ENCODE measurements around the gene PREX1. TPM values are rescaled to one million over a fixed set of nuclear protein-coding genes. Genes with fewer than 3 reads are reported as not detected.
A peak's percentile ranks its signal among the peaks of the same experiment; 100 is the strongest.

Gene PREX1
- total RNA-seq, 1 donor from 2014 or later = 65.5 TPM

DNA sequence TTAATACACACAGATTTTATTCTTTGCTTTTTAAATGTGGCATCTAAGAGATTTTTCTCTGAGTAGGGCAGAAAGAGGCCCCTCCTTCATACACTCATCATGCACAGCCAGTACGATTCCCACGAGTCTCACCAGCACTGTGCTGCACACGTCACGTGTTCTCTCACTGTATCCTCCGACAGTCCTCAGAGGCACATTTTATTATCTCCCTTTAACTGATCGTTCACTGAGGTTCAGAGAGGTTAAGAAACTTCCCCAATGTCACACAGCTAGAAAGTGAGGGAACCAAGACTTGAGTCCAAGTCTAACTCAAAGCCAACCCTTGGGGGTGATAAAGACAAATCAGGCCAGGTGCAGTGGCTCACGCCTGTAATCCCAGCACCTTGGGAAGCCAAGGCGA lies 142.5 kb downstream of the PREX1 start:
- intact Hi-C loops (cut with micrococcal nuclease) = no loop called here
- Mint-ChIP-seq H3K27ac (peak overlapping the region; percentile 46), H3K4me3 (no peak overlapping the region), H3K27me3 (no peaks in the 10 kb centered on the region), H3K9me3 (no peaks in the 10 kb centered on the region), H3K4me1 (peaks cover 16% of the 10 kb centered on the region), H3K36me3 (ENCODE audit: low read depth) (peaks cover 46% of the 10 kb centered on the region)
- DNase-seq = no peak

DNA sequence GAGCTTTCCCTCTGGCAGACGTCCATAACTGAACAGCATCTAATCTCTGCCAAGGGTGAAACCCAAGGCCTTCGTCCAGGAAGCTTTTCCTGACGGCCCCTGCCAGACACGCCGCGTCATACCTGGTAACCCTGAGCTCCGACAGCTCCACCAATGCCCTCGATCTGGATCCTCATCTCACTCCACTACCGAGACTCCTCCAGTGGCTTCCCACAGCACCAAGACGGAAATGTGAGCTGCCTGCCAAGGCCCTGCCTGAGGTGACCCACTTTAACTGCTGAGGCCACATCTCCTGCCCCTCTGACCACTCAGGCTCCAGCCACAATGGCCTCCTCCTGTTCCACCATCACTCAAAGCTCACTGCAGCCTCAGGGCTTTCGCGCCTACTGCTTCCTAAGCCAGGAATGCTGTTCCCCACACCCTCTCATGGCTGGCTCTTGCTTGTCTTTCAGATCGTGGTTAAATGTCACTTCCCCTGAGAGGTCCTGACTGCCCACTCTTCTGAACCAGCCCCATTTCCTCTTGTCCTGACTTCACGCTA lies 143.2 kb downstream of the PREX1 start:
- intact Hi-C loops (cut with micrococcal nuclease) = no loop called here
- Mint-ChIP-seq H3K4me1 (peaks cover 19% of the 10 kb centered on the region), H3K4me3 (no peak overlapping the region), H3K36me3 (ENCODE audit: low read depth) (peaks cover 41% of the 10 kb centered on the region), H3K9me3 (no peaks in the 10 kb centered on the region), H3K27ac (peak overlapping the region; percentile 46), H3K27me3 (no peaks in the 10 kb centered on the region)
- no peak for DNase-seq

DNA sequence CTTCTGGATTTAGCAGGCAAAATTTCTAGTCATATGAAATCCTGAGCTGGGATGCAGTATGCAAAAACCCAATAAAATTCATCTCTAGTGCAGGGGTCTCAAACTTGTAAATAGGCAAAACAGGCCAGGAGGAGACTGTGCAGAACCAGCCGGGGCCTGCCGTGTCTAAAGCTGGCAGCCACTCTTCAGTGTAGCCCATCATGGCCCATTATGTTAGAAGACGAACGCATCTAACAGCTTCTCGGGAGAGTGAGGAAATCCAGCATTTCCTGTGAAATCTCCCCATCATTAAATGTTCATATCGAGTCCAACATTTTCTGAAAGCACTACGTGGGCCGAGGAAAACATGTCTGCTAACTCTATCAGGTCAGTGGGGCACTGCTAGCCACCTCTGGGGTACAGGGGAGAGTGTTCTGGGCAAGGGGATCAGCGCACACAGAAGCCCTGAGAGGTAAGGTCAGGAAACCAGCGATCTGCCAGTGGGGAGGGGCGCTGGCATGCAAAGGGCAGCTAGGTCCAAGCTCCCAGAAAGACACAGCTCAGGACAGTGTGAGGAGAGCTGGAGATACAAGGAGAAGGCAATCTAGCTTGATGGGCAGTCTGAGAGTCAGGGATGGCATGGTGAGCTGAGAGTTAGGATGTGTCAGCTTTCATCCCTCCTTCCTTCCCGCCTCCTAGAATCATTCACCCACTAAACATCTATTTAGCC lies 144.2 kb downstream of the PREX1 start:
- Mint-ChIP-seq H3K36me3 (ENCODE audit: low read depth) (peaks cover 32% of the 10 kb centered on the region), H3K4me1 (peaks cover 19% of the 10 kb centered on the region), H3K27ac (peak overlapping the region; percentile 34), H3K4me3 (no peak overlapping the region), H3K27me3 (no peaks in the 10 kb centered on the region), H3K9me3 (no peaks in the 10 kb centered on the region)
- intact Hi-C loops (cut with micrococcal nuclease) = no loop called here
- no peak for DNase-seq

DNA sequence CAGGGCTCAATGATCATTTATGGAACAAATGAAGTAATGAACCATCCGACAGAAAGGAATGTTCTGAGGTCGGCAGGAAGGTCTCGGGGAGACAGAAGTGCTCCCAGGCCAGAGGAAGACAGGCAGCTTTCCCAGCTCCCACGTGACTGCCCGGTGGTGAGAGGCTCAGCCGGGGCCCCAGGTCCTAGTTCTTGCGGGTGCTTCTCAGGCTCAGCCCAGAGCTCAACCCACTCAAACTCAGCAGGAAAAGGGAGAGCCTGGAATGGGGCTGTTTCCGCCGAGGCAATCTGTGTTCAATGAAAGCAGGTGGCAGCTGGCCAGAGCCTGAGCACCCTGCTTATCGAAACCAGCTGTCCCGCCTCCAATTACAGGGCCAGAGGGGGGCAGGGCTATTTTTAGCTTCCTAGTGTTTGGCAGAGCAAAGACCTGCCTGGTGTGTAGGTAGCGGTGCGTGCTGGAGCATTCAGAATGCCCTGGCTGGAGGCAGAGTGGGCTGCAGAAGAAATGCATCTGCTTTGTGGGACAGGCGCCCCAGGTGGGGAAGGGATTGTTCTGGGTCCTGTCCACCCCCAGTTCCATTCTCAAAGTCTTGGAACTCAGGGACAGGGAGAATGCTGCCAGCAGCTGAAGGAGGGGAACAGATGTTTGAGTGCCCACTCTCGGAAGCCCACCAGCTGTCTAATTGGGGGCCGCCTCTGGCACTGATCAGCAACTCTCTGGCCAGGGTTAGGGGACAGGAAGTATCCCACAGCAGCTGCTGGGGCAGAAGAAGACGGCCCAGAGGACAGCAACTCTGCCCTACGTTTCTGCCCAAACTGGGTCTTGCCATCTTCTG lies 145.1 kb downstream of the PREX1 start:
- H3K27me3 Mint-ChIP-seq = no peaks in the 10 kb centered on the region
- intact Hi-C loops (cut with micrococcal nuclease) = no loop called here
- H3K36me3 Mint-ChIP-seq (ENCODE audit: low read depth) = peaks cover 26% of the 10 kb centered on the region
- H3K9me3 Mint-ChIP-seq = no peaks in the 10 kb centered on the region
- no peak overlapping the region for H3K27ac Mint-ChIP-seq
- H3K4me1 Mint-ChIP-seq = peaks cover 17% of the 10 kb centered on the region
- DNase-seq = no peak
- H3K4me3 Mint-ChIP-seq = no peak overlapping the region

DNA sequence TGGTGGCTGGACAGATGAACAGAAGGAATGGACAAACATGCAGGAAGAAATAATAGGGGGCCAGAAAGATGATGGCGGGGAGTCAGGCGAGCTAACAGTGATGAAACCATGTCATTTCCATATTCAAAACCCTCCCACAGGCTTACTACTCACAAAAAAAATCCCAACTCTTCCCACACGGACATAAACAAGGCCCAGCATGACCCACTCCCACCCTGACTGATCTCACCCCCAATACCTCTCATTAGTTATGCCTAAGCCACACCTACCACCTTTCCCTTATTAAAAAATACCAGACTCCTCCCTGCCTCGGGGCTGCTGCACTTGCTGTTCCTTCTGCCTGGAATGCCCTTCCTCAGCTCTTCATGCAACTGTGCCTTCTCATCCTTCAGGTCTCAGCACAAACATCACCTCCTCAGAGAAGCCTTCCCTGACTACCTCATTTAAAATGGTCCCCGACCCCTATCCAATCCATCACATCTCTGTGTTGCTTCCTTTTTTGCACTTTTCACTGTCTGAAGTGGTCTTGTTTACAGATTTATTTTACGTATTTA lies 145.8 kb downstream of the PREX1 start:
- no peak overlapping the region for H3K4me3 Mint-ChIP-seq
- H3K9me3 Mint-ChIP-seq = no peaks in the 10 kb centered on the region
- peaks cover 17% of the 10 kb centered on the region for H3K4me1 Mint-ChIP-seq
- intact Hi-C loops (cut with micrococcal nuclease) = no loop called here
- no peak for DNase-seq
- no peak overlapping the region for H3K27ac Mint-ChIP-seq
- peaks cover 26% of the 10 kb centered on the region for H3K36me3 Mint-ChIP-seq (ENCODE audit: low read depth)
- no peaks in the 10 kb centered on the region for H3K27me3 Mint-ChIP-seq

DNA sequence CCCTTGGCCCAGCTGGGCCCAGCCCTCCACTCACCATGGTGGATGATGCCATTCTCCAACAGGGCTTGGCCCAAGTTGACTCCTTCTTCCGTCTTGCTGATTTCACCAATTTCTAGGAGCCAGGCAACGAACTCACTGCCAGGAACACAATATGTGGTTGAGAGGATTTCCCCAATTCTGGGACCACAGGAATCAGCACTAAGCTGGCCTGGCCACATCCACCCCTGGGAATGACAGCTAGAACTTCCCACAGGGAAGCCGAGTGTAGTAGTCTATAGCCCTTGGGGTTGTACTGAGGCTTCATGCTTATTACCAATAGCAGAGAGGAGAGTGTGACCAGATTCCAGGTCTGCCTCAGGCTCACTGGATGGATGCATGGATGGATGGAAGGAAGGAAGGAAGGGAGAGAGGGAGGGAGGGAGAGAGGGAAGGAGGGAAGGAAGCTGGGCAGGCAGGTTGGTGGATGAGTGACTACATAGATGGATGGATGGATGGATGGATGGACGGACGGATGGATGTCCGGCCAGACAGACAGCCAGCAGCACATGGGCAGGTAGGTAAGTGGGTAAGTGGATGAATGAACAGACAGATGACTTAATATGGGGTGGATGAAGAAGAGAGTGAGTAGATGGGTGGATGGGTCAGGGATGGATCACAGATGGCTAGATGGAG lies 146.5 kb downstream of the PREX1 start:
- Mint-ChIP-seq H3K4me1 (peaks cover 17% of the 10 kb centered on the region), H3K27ac (no peak overlapping the region), H3K27me3 (no peaks in the 10 kb centered on the region), H3K4me3 (no peak overlapping the region), H3K36me3 (ENCODE audit: low read depth) (peaks cover 27% of the 10 kb centered on the region), H3K9me3 (no peaks in the 10 kb centered on the region)
- intact Hi-C loops (cut with micrococcal nuclease) = no loop called here
- no peak for DNase-seq

DNA sequence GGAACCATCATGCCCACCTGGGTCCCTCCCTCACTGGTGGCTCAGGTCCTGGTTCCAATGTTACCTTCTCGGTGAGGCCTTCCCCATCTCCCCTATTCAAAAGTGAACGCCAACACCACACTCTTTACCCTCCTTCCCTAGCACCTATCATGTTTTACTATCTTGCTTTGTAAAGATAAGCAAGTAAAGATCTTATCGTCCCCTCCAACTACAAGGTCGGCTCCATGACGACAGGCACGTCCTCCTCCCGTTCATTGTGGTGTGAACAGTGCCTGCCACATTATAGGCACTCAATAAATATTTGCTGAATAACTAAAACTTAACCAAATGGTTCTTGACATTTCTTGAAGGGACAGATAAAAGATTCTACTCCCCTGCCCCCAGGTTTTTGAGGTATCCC lies 147.1 kb downstream of the PREX1 start:
- intact Hi-C loops (cut with micrococcal nuclease) = no loop called here
- Mint-ChIP-seq H3K36me3 (ENCODE audit: low read depth) (peaks cover 31% of the 10 kb centered on the region), H3K27me3 (no peaks in the 10 kb centered on the region), H3K27ac (no peak overlapping the region), H3K4me3 (no peak overlapping the region), H3K9me3 (no peaks in the 10 kb centered on the region), H3K4me1 (peaks cover 17% of the 10 kb centered on the region)
- DNase-seq = no peak

DNA sequence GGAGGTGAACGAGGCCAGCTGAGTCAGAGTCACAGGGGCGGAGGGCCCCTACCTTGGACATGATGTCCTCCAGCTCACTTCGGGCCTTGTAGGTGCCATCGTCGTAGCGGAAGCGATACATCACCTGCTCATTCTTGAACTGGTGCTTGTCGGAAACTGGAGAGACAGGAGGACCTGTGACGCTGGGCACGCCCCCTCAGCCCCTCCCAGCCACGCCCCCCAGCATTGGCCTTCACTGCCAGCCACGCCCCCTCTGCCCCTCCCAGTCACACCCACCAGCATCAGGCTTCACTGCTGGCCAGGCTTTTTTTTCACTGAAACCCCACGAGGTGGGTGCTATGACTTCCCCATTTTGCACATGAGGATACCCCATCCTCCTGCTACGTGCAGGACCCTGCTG lies 148.2 kb downstream of the PREX1 start:
- Mint-ChIP-seq H3K4me3 (no peak overlapping the region), H3K27me3 (no peaks in the 10 kb centered on the region), H3K4me1 (peaks cover 12% of the 10 kb centered on the region), H3K9me3 (no peaks in the 10 kb centered on the region), H3K36me3 (ENCODE audit: low read depth) (peaks cover 31% of the 10 kb centered on the region), H3K27ac (no peak overlapping the region)
- intact Hi-C loops (cut with micrococcal nuclease) = no loop called here
- no peak for DNase-seq

DNA sequence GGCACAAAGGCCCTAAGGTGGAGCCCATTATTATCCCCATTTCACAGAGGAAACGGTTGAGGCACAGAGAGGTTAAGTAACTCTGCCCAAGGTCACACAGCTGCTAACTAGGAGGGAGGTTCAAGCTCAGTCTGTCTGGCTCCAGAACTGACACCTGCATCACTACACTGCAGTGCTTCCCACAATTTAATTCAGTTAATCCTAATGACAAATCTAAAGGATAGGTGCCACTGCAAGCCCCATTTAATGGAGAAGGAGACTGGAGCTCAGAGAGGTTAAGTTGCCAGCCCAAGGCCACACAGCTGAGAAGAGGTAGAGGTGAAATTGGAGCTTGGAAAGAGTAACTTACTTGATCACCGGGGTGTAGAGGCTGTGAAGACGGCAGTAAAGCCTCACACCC lies 148.8 kb downstream of the PREX1 start:
- Mint-ChIP-seq H3K36me3 (ENCODE audit: low read depth) (peaks cover 31% of the 10 kb centered on the region), H3K27me3 (no peaks in the 10 kb centered on the region), H3K4me3 (no peak overlapping the region), H3K27ac (no peak overlapping the region), H3K9me3 (no peaks in the 10 kb centered on the region), H3K4me1 (peaks cover 8% of the 10 kb centered on the region)
- DNase-seq = no peak
- intact Hi-C loops (cut with micrococcal nuclease) = no loop called here

DNA sequence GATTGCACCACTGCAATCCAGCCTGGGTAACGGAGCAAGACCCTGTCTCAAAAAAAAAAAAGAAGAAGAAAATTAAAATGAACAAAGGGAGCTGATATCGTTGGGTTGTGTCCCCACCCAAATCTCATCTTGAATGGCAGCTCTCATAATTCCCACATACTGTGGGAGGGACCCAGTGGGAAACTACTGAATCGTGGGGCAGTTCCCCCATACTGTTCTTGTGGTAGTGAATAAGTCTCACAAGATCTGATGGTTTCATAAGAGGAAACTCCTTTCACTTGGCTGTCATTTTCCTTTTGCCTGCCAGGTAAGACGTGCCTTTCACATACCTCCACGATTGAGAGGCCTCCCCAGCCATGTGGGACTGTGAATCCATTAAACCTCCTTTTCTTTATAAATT lies 149.4 kb downstream of the PREX1 start:
- no peak overlapping the region for H3K4me3 Mint-ChIP-seq
- H3K36me3 Mint-ChIP-seq (ENCODE audit: low read depth) = peaks cover 33% of the 10 kb centered on the region
- peaks cover 6% of the 10 kb centered on the region for H3K4me1 Mint-ChIP-seq
- intact Hi-C loops (cut with micrococcal nuclease) = no loop called here
- no peak for DNase-seq
- H3K9me3 Mint-ChIP-seq = no peaks in the 10 kb centered on the region
- no peak overlapping the region for H3K27ac Mint-ChIP-seq
- no peaks in the 10 kb centered on the region for H3K27me3 Mint-ChIP-seq

DNA sequence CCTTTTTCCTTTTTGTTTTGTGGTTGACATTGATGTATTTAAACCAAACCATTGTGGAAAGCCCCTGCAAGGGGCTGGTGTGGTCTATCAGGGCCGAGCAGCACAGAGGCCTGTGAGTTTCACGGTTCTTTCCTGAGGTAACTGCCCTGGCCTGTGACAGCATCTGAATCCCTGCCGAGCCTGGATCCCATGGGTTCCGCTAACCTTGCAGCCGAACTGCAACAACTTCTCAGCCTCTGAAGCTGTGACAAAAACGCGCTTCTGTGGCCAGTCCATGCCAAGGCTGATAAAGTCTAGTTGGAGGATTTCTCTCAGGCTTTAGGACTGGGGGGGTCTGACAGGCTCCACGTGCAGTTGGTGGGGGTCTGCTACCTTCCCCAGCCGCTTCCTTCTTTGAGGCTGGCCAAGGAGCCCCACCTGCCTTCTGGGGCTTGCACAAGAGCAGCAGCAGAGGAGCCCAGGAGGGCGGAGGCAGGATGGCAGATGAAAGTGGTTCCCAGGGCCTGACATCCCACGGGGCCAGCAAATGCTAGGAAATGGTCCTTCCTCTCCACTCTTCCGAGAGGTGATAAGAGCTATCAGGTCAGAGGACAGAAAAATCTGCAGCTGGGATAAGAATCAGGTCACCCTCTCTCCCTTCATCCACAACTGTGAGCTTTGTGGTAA lies 150.9 kb downstream of the PREX1 start:
- Mint-ChIP-seq H3K4me1 (peaks cover 9% of the 10 kb centered on the region), H3K4me3 (no peak overlapping the region), H3K9me3 (no peaks in the 10 kb centered on the region), H3K27ac (no peak overlapping the region), H3K36me3 (ENCODE audit: low read depth) (peaks cover 41% of the 10 kb centered on the region), H3K27me3 (no peaks in the 10 kb centered on the region)
- DNase-seq = no peak
- intact Hi-C loops (cut with micrococcal nuclease) = no loop called here

DNA sequence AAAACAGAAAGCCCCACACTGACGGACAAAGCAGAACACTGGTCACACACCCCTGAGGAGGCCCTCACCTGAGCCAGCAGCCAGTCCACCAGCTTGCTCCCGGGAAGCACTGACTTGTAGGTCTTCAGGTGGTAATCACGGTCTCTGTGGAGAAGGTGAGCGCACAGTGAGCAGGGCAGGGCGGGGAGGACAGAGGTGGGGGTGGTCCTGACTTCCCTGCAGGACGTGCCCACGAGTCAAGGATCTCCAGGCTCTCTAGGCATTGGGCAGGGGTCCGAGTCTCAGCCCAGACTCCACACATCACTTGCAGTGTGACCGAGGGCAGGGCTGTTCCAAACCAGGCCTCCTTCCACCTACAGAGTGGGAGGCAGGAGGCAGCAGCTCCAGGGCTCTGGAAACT lies 151.7 kb downstream of the PREX1 start:
- no peak overlapping the region for H3K27ac Mint-ChIP-seq
- peaks cover 49% of the 10 kb centered on the region for H3K36me3 Mint-ChIP-seq (ENCODE audit: low read depth)
- H3K4me1 Mint-ChIP-seq = peaks cover 9% of the 10 kb centered on the region
- intact Hi-C loops (cut with micrococcal nuclease) = no loop called here
- no peaks in the 10 kb centered on the region for H3K9me3 Mint-ChIP-seq
- H3K27me3 Mint-ChIP-seq = no peaks in the 10 kb centered on the region
- DNase-seq = no peak
- no peak overlapping the region for H3K4me3 Mint-ChIP-seq

DNA sequence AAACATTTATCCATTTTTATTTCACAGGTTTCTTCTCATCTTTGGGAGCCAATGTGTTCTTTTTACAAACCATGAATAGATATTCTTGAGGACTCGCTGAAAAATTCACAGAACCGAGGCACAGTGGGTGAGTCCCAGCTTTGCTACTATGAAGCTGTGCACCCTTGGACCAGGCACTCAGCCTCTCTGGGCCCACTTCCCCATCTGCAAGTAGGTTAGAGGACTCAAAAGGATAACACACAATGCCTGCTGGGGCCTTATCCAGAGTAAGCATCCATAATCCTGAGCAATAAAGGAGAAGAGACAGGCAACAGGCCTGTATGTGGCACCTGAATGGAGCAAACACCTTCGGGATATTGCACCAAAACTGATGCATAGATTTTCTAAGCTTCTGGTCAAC lies 153.3 kb downstream of the PREX1 start:
- no peak overlapping the region for H3K4me3 Mint-ChIP-seq
- H3K4me1 Mint-ChIP-seq = peaks cover 6% of the 10 kb centered on the region
- H3K27ac Mint-ChIP-seq = no peak overlapping the region
- no peaks in the 10 kb centered on the region for H3K27me3 Mint-ChIP-seq
- peaks cover 52% of the 10 kb centered on the region for H3K36me3 Mint-ChIP-seq (ENCODE audit: low read depth)
- DNase-seq = no peak
- intact Hi-C loops (cut with micrococcal nuclease) = no loop called here
- no peaks in the 10 kb centered on the region for H3K9me3 Mint-ChIP-seq

Measured in activated CD4-positive, alpha-beta T cell treated with anti-CD3 and anti-CD28 coated beads, Interleukin-2, amount 10 ng/mL, durations not matched to agents 24 days and 14 days (primary cell).